Measurements from ENCODE around the gene USP6NL.

The USP6NL gene

DNA sequence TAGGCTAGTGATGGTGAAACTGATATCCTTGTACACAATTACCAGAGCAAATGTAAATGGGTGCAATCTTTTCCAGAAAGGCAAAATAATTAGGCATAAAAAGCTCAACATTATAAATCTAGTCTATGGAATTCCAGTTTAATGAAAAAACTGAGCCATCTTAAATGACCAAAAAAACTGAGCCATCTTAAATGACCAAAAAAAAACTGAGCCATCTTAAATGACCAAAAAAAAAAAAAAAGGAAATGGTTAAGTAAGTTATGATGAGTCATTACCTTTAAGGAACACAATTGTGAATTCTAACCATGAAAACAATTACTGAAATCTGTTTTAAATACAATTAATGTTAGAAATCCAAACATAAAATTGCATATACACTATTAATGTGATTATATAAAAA is 25.3 kb downstream of the USP6NL start:
- H3K27me3 ChIP-seq (ENCODE audit: control insufficient read depth, insufficient read depth, low read length) = no peaks in the 10 kb centered on the region
- H3K9ac ChIP-seq (ENCODE audit: low read depth, low read length) = no peak overlapping the region
- no peak overlapping the region for H3K4me3 ChIP-seq (ENCODE audit: low read length)
- peaks cover 8% of the 10 kb centered on the region for H3K4me1 ChIP-seq (ENCODE audit: control insufficient read depth, insufficient read depth, low read length)
- no peak overlapping the region for H3K4me2 ChIP-seq (ENCODE audit: low read length)
- H3K9me3 ChIP-seq (replicated peaks; ENCODE audit: low read length) = no peaks in the 10 kb centered on the region
- no peaks in the 10 kb centered on the region for H3K36me3 ChIP-seq (ENCODE audit: insufficient read depth, low read length)

GRCh38 chr10:11581213-11581612 is 30.2 kb downstream of the USP6NL start:
- Histone ChIP-seq H3K9ac (ENCODE audit: low read depth, low read length) (no peak overlapping the region), H3K36me3 (ENCODE audit: insufficient read depth, low read length) (no peaks in the 10 kb centered on the region), H3K4me2 (ENCODE audit: low read length) (no peak overlapping the region), H3K4me3 (ENCODE audit: low read length) (no peak overlapping the region), H3K27me3 (ENCODE audit: control insufficient read depth, insufficient read depth, low read length) (no peaks in the 10 kb centered on the region), H3K4me1 (ENCODE audit: control insufficient read depth, insufficient read depth, low read length) (peaks cover 6% of the 10 kb centered on the region), H3K9me3 (replicated peaks; ENCODE audit: low read length) (no peaks in the 10 kb centered on the region)

DNA sequence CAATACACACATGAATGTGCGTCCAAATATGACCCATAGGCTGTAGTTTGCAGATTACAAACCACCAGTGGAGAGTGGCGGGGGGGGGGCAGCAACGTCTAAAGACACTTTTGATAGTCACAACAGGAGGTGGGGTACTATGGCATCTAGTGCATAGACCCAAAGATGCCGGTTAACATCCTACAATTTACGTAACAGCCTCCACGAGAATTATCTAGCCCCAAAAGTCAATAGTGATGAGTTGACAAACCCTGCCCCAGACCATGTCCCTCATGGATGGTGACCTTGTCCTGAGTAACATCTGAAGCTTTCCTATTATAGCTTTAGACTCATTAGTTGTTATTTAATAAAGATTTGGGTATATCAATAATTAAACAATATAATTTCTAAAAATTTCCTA is 31.6 kb downstream of the USP6NL start:
- no peaks in the 10 kb centered on the region for H3K27me3 ChIP-seq (ENCODE audit: control insufficient read depth, insufficient read depth, low read length)
- no peak overlapping the region for H3K9ac ChIP-seq (ENCODE audit: low read depth, low read length)
- H3K4me1 ChIP-seq (ENCODE audit: control insufficient read depth, insufficient read depth, low read length) = no peaks in the 10 kb centered on the region

GRCh38 chr10:11578802-11579255 is 32.6 kb downstream of the USP6NL start:
- Histone ChIP-seq H3K9ac (ENCODE audit: low read depth, low read length) (no peak overlapping the region), H3K9me3 (replicated peaks; ENCODE audit: low read length) (no peaks in the 10 kb centered on the region), H3K4me3 (ENCODE audit: low read length) (no peak overlapping the region), H3K4me2 (ENCODE audit: low read length) (no peak overlapping the region), H3K27me3 (ENCODE audit: control insufficient read depth, insufficient read depth, low read length) (no peaks in the 10 kb centered on the region), H3K36me3 (ENCODE audit: insufficient read depth, low read length) (no peaks in the 10 kb centered on the region), H3K4me1 (ENCODE audit: control insufficient read depth, insufficient read depth, low read length) (no peaks in the 10 kb centered on the region)

More for the DNA sequence above, 31.6 kb downstream of the USP6NL start:
- Histone ChIP-seq H3K9me3 (replicated peaks; ENCODE audit: low read length) (no peaks in the 10 kb centered on the region), H3K4me3 (ENCODE audit: low read length) (no peak overlapping the region), H3K36me3 (ENCODE audit: insufficient read depth, low read length) (no peaks in the 10 kb centered on the region), H3K4me2 (ENCODE audit: low read length) (no peak overlapping the region)

DNA sequence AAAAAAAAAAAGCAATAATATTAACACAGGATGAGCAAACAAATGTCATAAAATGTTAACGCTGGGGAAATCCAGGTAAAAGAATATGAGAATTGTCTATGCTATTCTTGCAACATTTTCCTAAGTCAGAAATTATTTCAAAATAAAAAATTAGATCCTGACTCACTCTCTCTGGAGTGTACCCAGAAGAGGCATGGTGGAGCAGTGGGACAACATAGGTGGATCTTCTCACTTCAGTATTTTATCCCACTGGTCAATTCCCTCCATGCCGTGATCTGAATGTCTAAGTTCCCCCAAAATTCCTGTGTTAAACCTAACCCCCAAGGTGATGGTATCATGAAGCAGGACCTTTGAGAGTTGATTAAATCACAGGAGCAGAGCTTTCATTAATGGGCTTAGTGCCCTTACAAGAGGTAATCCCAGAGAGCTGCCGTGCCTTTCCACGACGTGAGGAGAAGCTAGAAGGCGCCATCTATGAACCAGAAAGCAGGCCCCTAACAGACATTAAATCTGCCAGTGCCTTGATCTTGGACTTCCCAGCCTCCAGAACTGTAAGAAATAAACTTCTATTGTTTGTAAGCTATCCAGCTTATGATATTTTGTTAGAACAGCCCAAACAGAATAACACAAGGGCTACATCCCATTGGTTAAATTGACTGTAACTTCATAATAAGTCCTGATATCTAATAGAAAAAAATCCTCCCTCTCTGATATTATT is 35.2 kb downstream of the USP6NL start:
- Histone ChIP-seq H3K4me3 (ENCODE audit: low read length) (no peak overlapping the region), H3K36me3 (ENCODE audit: insufficient read depth, low read length) (no peaks in the 10 kb centered on the region), H3K27me3 (ENCODE audit: control insufficient read depth, insufficient read depth, low read length) (no peaks in the 10 kb centered on the region), H3K4me2 (ENCODE audit: low read length) (no peak overlapping the region), H3K9ac (ENCODE audit: low read depth, low read length) (no peak overlapping the region), H3K4me1 (ENCODE audit: control insufficient read depth, insufficient read depth, low read length) (no peaks in the 10 kb centered on the region), H3K9me3 (replicated peaks; ENCODE audit: low read length) (no peaks in the 10 kb centered on the region)

GRCh38 chr10:11573497-11573896 is 38.0 kb downstream of the USP6NL start:
- Histone ChIP-seq H3K9ac (ENCODE audit: low read depth, low read length) (no peak overlapping the region), H3K27me3 (ENCODE audit: control insufficient read depth, insufficient read depth, low read length) (no peaks in the 10 kb centered on the region), H3K4me2 (ENCODE audit: low read length) (no peak overlapping the region), H3K4me3 (ENCODE audit: low read length) (no peak overlapping the region), H3K4me1 (ENCODE audit: control insufficient read depth, insufficient read depth, low read length) (no peaks in the 10 kb centered on the region), H3K9me3 (replicated peaks; ENCODE audit: low read length) (no peaks in the 10 kb centered on the region), H3K36me3 (ENCODE audit: insufficient read depth, low read length) (no peaks in the 10 kb centered on the region)

DNA sequence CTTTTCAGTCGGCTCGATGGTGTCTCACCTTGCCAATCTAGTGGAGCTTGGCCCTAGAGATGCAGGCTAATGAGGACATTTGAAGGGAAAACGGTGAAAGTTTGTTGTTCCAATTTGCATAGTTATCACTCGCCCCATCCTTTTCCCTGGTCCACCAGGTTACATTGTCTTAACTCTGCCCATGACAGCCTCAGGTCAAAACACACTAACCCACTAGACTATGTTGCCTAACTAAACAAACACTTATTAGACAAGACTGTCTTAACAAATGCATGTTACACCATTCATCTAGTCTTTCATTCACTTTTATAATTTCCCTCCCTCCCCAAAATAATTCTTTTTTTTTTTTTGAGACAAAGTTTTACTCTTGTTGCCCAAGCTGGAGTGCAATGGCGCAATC is 40.7 kb downstream of the USP6NL start:
- H3K4me1 ChIP-seq (ENCODE audit: control insufficient read depth, insufficient read depth, low read length) = no peaks in the 10 kb centered on the region
- no peaks in the 10 kb centered on the region for H3K36me3 ChIP-seq (ENCODE audit: insufficient read depth, low read length)
- H3K4me3 ChIP-seq (ENCODE audit: low read length) = no peak overlapping the region
- no peaks in the 10 kb centered on the region for H3K9me3 ChIP-seq (replicated peaks; ENCODE audit: low read length)
- H3K27me3 ChIP-seq (ENCODE audit: control insufficient read depth, insufficient read depth, low read length) = no peaks in the 10 kb centered on the region
- no peak overlapping the region for H3K4me2 ChIP-seq (ENCODE audit: low read length)
- no peak overlapping the region for H3K9ac ChIP-seq (ENCODE audit: low read depth, low read length)

GRCh38 chr10:11569471-11569870 is 42.0 kb downstream of the USP6NL start:
- no peak overlapping the region for H3K9ac ChIP-seq (ENCODE audit: low read depth, low read length)
- no peaks in the 10 kb centered on the region for H3K36me3 ChIP-seq (ENCODE audit: insufficient read depth, low read length)
- H3K9me3 ChIP-seq (replicated peaks; ENCODE audit: low read length) = no peaks in the 10 kb centered on the region
- no peaks in the 10 kb centered on the region for H3K4me1 ChIP-seq (ENCODE audit: control insufficient read depth, insufficient read depth, low read length)
- no peak overlapping the region for H3K4me2 ChIP-seq (ENCODE audit: low read length)
- no peak overlapping the region for H3K4me3 ChIP-seq (ENCODE audit: low read length)
- H3K27me3 ChIP-seq (ENCODE audit: control insufficient read depth, insufficient read depth, low read length) = no peaks in the 10 kb centered on the region

GRCh38 chr10:11568578-11568977 is 42.9 kb downstream of the USP6NL start:
- no peaks in the 10 kb centered on the region for H3K36me3 ChIP-seq (ENCODE audit: insufficient read depth, low read length)
- H3K4me3 ChIP-seq (ENCODE audit: low read length) = no peak overlapping the region
- H3K4me1 ChIP-seq (ENCODE audit: control insufficient read depth, insufficient read depth, low read length) = no peaks in the 10 kb centered on the region
- H3K9ac ChIP-seq (ENCODE audit: low read depth, low read length) = no peak overlapping the region
- no peaks in the 10 kb centered on the region for H3K9me3 ChIP-seq (replicated peaks; ENCODE audit: low read length)
- H3K4me2 ChIP-seq (ENCODE audit: low read length) = no peak overlapping the region
- no peaks in the 10 kb centered on the region for H3K27me3 ChIP-seq (ENCODE audit: control insufficient read depth, insufficient read depth, low read length)

- Histone ChIP-seq H3K27me3 (ENCODE audit: control insufficient read depth, insufficient read depth, low read length) (no peaks in the 10 kb centered on the region), H3K36me3 (ENCODE audit: insufficient read depth, low read length) (no peaks in the 10 kb centered on the region), H3K9me3 (replicated peaks; ENCODE audit: low read length) (no peaks in the 10 kb centered on the region), H3K9ac (ENCODE audit: low read depth, low read length) (no peak overlapping the region), H3K4me2 (ENCODE audit: low read length) (no peak overlapping the region), H3K4me3 (ENCODE audit: low read length) (no peak overlapping the region), H3K4me1 (ENCODE audit: control insufficient read depth, insufficient read depth, low read length) (no peaks in the 10 kb centered on the region)
Observed at GRCh38 chr10:11564741-11565140, 46.7 kb downstream of the USP6NL start.

- H3K4me3 ChIP-seq (ENCODE audit: low read length) = no peak overlapping the region
- H3K9ac ChIP-seq (ENCODE audit: low read depth, low read length) = no peak overlapping the region
- H3K27me3 ChIP-seq (ENCODE audit: control insufficient read depth, insufficient read depth, low read length) = no peaks in the 10 kb centered on the region
- H3K4me1 ChIP-seq (ENCODE audit: control insufficient read depth, insufficient read depth, low read length) = no peaks in the 10 kb centered on the region
- H3K9me3 ChIP-seq (replicated peaks; ENCODE audit: low read length) = no peaks in the 10 kb centered on the region
- no peaks in the 10 kb centered on the region for H3K36me3 ChIP-seq (ENCODE audit: insufficient read depth, low read length)
- no peak overlapping the region for H3K4me2 ChIP-seq (ENCODE audit: low read length)
Observed at GRCh38 chr10:11563936-11564335, 47.5 kb downstream of the USP6NL start.

DNA sequence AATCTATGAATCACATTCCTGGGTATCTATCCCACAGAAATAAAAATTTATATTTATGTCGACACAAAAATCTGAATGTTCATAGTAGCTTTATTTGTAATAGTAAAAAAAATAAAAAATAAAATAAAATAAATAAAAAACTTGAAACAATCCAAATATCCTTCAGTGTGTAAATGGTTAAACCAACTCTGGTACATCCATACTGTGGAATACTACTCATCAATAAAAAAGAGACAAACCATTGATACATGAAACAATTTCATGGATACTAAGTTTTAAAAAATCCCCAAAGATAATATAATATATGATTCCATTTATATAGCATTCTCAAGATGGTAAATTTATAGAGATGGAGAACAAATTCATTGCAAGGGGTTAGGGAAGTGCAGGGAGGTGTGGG is 48.6 kb downstream of the USP6NL start:
- no peak overlapping the region for H3K4me3 ChIP-seq (ENCODE audit: low read length)
- no peaks in the 10 kb centered on the region for H3K36me3 ChIP-seq (ENCODE audit: insufficient read depth, low read length)
- no peak overlapping the region for H3K4me2 ChIP-seq (ENCODE audit: low read length)
- H3K9ac ChIP-seq (ENCODE audit: low read depth, low read length) = no peak overlapping the region
- no peaks in the 10 kb centered on the region for H3K9me3 ChIP-seq (replicated peaks; ENCODE audit: low read length)
- no peaks in the 10 kb centered on the region for H3K4me1 ChIP-seq (ENCODE audit: control insufficient read depth, insufficient read depth, low read length)
- H3K27me3 ChIP-seq (ENCODE audit: control insufficient read depth, insufficient read depth, low read length) = no peaks in the 10 kb centered on the region
